IMR-90 (cell line): ENCODE measurements around the gene ANK3. TPM values are rescaled to one million over a fixed set of nuclear protein-coding genes. Genes with fewer than 3 reads are reported as not detected.

Source experiments
- ATAC-seq: fragments of 200-7000 bp; cut with Tn5 transposase; 2 replicates; pipeline ENCODE4 v1.9.1; 2020; ENCODE audit warnings: low read depth, mild to moderate bottlenecking, moderate library complexity
- BruUV-seq: library from RNA; stranded (reverse); fragments of 400-500 nt; replicated peaks from 2 replicates; lab custom pipeline; 2021; lab: Mats Ljungman, UMichigan
- CTCF ChIA-PET: fragments of 300-600 bp; formaldehyde crosslinking; extraction: SDS; loops from one replicate; lab custom pipeline; 2021; ENCODE audit warnings: antibody characterized with exemption; lab: Yijun Ruan, JAX
- POLR2A ChIA-PET: fragments of 300-600 bp; sonication (Branson Sonifier 250); formaldehyde crosslinking; loops from one replicate; lab custom pipeline; 2022; ENCODE audit warnings: antibody characterized with exemption; ENCODE audit not compliant: unreplicated experiment; lab: Charles Lee
- DNase-seq: peaks from one replicate; pipeline ENCODE4 v3.0.0; 2013
- H2AFZ ChIP-seq: replicated peaks from 2 replicates; pipeline ENCODE3; 2013; ENCODE audit warnings: low read length, mild to moderate bottlenecking; ENCODE audit not compliant: poor library complexity
- H2AK5ac ChIP-seq: 2 replicates; pipeline ENCODE4 v1.6.1; 2013; ENCODE audit warnings: low read depth, low read length, inconsistent platforms
- H2AK9ac ChIP-seq: replicated peaks from 2 replicates; pipeline ENCODE3; 2013; ENCODE audit warnings: mild to moderate bottlenecking, low read depth, low read length, moderate library complexity; ENCODE audit not compliant: poor library complexity
- H2BK120ac ChIP-seq: 2 replicates; pipeline ENCODE4 v1.6.1; 2013; ENCODE audit warnings: low read depth, low read length, inconsistent platforms
- H2BK15ac ChIP-seq: 3 replicates; pipeline ENCODE4 v1.6.1; 2013; ENCODE audit warnings: low read depth, low read length, inconsistent platforms
- H2BK20ac ChIP-seq: 2 replicates; pipeline ENCODE4 v1.6.1; 2013; ENCODE audit warnings: low read depth, mild to moderate bottlenecking, inconsistent platforms, low read length, moderate library complexity
- H2BK5ac ChIP-seq: 2 replicates; pipeline ENCODE4 v1.6.1; 2013; ENCODE audit warnings: mild to moderate bottlenecking, low read depth, low read length, inconsistent platforms; ENCODE audit not compliant: poor library complexity, severe bottlenecking
- H3K14ac ChIP-seq: replicated peaks from 2 replicates; pipeline ENCODE4 v1.6.1; 2013; ENCODE audit warnings: low read depth, low read length, inconsistent platforms
- H3K18ac ChIP-seq: 2 replicates; pipeline ENCODE4 v1.6.1; 2013; ENCODE audit warnings: low read depth, low read length, control low read depth
- H3K23ac ChIP-seq: 2 replicates; pipeline ENCODE4 v1.6.1; 2013; ENCODE audit warnings: low read depth, low read length, inconsistent platforms
- H3K27ac ChIP-seq: 2 replicates; pipeline ENCODE4 v1.5.1; 2013; ENCODE audit warnings: mild to moderate bottlenecking, control low read depth, low read length; ENCODE audit not compliant: insufficient read depth
- H3K27me3 ChIP-seq: 2 replicates; pipeline ENCODE4 v1.6.1; 2013; ENCODE audit warnings: low read length; ENCODE audit not compliant: control insufficient read depth, insufficient read depth
- H3K36me3 ChIP-seq: 2 replicates; pipeline ENCODE4 v1.6.1; 2013; ENCODE audit warnings: low read length, mixed read lengths; ENCODE audit not compliant: control insufficient read depth, insufficient read depth
- H3K4ac ChIP-seq: 2 replicates; pipeline ENCODE4 v1.6.1; 2013; ENCODE audit warnings: low read depth, low read length, inconsistent platforms
- H3K4me1 ChIP-seq: 2 replicates; pipeline ENCODE4 v1.6.1; 2013; ENCODE audit warnings: low read length, mixed read lengths; ENCODE audit not compliant: control insufficient read depth, insufficient read depth
- H3K4me2 ChIP-seq: 2 replicates; pipeline ENCODE4 v1.6.1; 2013; ENCODE audit warnings: low read depth, mild to moderate bottlenecking, control low read depth, low read length, moderate library complexity
- H3K4me3 ChIP-seq: 2 replicates; pipeline ENCODE4 v1.5.1; 2013; ENCODE audit warnings: low read depth, mild to moderate bottlenecking, control low read depth, low read length, moderate library complexity; ENCODE audit not compliant: insufficient read depth
- H3K56ac ChIP-seq: 2 replicates; pipeline ENCODE4 v1.6.1; 2013; ENCODE audit warnings: low read length, inconsistent platforms; ENCODE audit not compliant: insufficient read depth; ENCODE audit errors: extremely low read depth
- H3K79me1 ChIP-seq, 2 experiments: 2 replicates each; pipeline ENCODE4 v1.6.1; 2013; ENCODE audit warnings: low read length in 2 of 2, inconsistent platforms in 1 of 2, low read depth in 1 of 2
- H3K9ac ChIP-seq: 2 replicates; pipeline ENCODE4 v1.6.1; 2013; ENCODE audit warnings: low read depth, low read length, control low read depth
- H3K9me1 ChIP-seq: 2 replicates; pipeline ENCODE4 v1.6.1; 2013; ENCODE audit warnings: low read length, inconsistent platforms; ENCODE audit not compliant: insufficient read depth
- H3K9me3 ChIP-seq: 2 replicates; pipeline ENCODE4 v1.6.1; 2013; ENCODE audit warnings: low read length; ENCODE audit not compliant: control insufficient read depth, insufficient read depth
- H4K20me1 ChIP-seq: 2 replicates; pipeline ENCODE4 v1.6.1; 2013; ENCODE audit warnings: low read length, inconsistent platforms; ENCODE audit not compliant: insufficient read depth
- H4K5ac ChIP-seq: 2 replicates; pipeline ENCODE4 v1.6.1; 2013; ENCODE audit warnings: mild to moderate bottlenecking, low read depth, low read length, control low read depth
- H4K8ac ChIP-seq, 2 experiments: 2 replicates each; pipeline ENCODE4 v1.6.1; 2013; ENCODE audit warnings: low read depth in 2 of 2, low read length in 2 of 2, control low read depth in 1 of 2, inconsistent platforms in 1 of 2
- H4K91ac ChIP-seq: 2 replicates; pipeline ENCODE4 v1.6.1; 2013; ENCODE audit warnings: low read depth, low read length, inconsistent platforms; ENCODE audit not compliant: insufficient read depth
- BHLHE40 ChIP-seq: fragments of 150-350 bp; IDR thresholded peaks from 2 replicates; pipeline ENCODE4 v1.6.1; 2016; ENCODE audit warnings: mild to moderate bottlenecking, low read depth, low read length
- CEBPB ChIP-seq: IDR thresholded peaks from 2 replicates; pipeline ENCODE4 v1.6.1; 2012; ENCODE audit warnings: low read depth, low read length, improper control_type of control experiment
- CHD1 ChIP-seq: IDR thresholded peaks from 2 replicates; pipeline ENCODE4 v1.6.1; 2012; ENCODE audit warnings: low read depth, low read length, improper control_type of control experiment
- FOS ChIP-seq: fragments of 150-350 bp; IDR thresholded peaks from 2 replicates; pipeline ENCODE4 v1.6.1; 2016; ENCODE audit warnings: low read depth, low read length
- MAFK ChIP-seq: IDR thresholded peaks from 2 replicates; pipeline ENCODE4 v1.6.1; 2012; ENCODE audit warnings: low read depth, low read length, improper control_type of control experiment
- MAZ ChIP-seq: IDR thresholded peaks from 2 replicates; pipeline ENCODE4 v1.6.1; 2012; ENCODE audit warnings: low read depth, mild to moderate bottlenecking, low read length, improper control_type of control experiment, moderate library complexity, borderline replicate concordance
- MXI1 ChIP-seq: IDR thresholded peaks from 2 replicates; pipeline ENCODE4 v1.6.1; 2012; ENCODE audit warnings: low read depth, mild to moderate bottlenecking, low read length, moderate library complexity, borderline replicate concordance
- NFE2L2 ChIP-seq: fragments of 150-350 bp; IDR thresholded peaks from 2 replicates; pipeline ENCODE4 v1.6.1; 2016; ENCODE audit warnings: low read depth, mild to moderate bottlenecking, low read length
- RAD21 ChIP-seq: IDR thresholded peaks from 2 replicates; pipeline ENCODE4 v1.6.1; 2012; ENCODE audit warnings: low read length, improper control_type of control experiment
- RFX5 ChIP-seq: IDR thresholded peaks from 2 replicates; pipeline ENCODE4 v1.8.0; 2012; ENCODE audit warnings: low read depth, mild to moderate bottlenecking, low read length, moderate library complexity
- SMC3 ChIP-seq: fragments of 150-350 bp; IDR thresholded peaks from 2 replicates; pipeline ENCODE4 v1.6.1; 2016; ENCODE audit warnings: low read depth, mild to moderate bottlenecking, antibody characterized with exemption, low read length, moderate library complexity
- WGBS, 2 experiments: methylation state at CpG; one replicate each; pipeline versions ENCODE4 v1.1.5 to v1.1.7; 2013; ENCODE audit warnings: missing lambda C conversion rate in 2 of 2; ENCODE audit not compliant: insufficient read length in 1 of 2; ENCODE audit errors: extremely low coverage in 2 of 2; 5-methylcytosine and 5-hydroxymethylcytosine counted together
- dilution Hi-C: fragments of 300-500 bp; cut with HindIII; formaldehyde crosslinking; loops from one replicate; pipeline ENCODE4 v1.14.3; 2018; ENCODE audit warnings: low sequenced_read_pairs; ENCODE audit not compliant: unreplicated experiment
- in situ Hi-C: fragments of 300-500 bp; cut with MboI; formaldehyde crosslinking; loops from 3 replicates; pipeline ENCODE4 v1.14.3; 2019; ENCODE audit warnings: low sequenced_read_pairs, inconsistent platforms, mixed read lengths
- intact Hi-C: fragments of 100-400 bp; cut with micrococcal nuclease; formaldehyde crosslinking; loops from 2 replicates; pipeline ENCODE4 v1.10.0; 2022
- polyA plus RNA-seq, 3 experiments: library from polyadenylated mRNA; depleted of rRNA; stranded (reverse); fragments of >200 nt; gene quantifications; 2 replicates each; pipeline ENCODE4 v1.2.3, GENCODE V29; 2012; ENCODE audit warnings: low replicate concordance in 1 of 3
- total RNA-seq: library from RNA; depleted of rRNA; stranded (reverse); fragments of >200 nt; gene quantifications from 2 replicates; pipeline ENCODE4 v1.2.3, GENCODE V29; 2012
- TF ChIP-seq, protein P1 (sequence below): fragments of 150-350 bp; IDR thresholded peaks from 2 replicates; pipeline ENCODE4 v1.6.1; 2017; ENCODE audit warnings: mild to moderate bottlenecking, antibody characterized with exemption, low read length, low read depth
- TF ChIP-seq, protein P2 (sequence below): conservative IDR thresholded peaks from 2 replicates; pipeline ENCODE4 v1.5.1; 2012; ENCODE audit warnings: mild to moderate bottlenecking, low read depth, low read length, improper control_type of control experiment
- TF ChIP-seq, protein P3 (sequence below): fragments of 150-350 bp; IDR thresholded peaks from 2 replicates; pipeline ENCODE4 v1.6.1; 2016; ENCODE audit warnings: low read depth, mild to moderate bottlenecking, low read length, moderate library complexity, borderline replicate concordance

The ANK3 gene
- total and polyA plus RNA-seq, 2 of the 4 experiments (the other 2 are of a cell fraction) = 0.63 to 1.8 TPM

DNA sequence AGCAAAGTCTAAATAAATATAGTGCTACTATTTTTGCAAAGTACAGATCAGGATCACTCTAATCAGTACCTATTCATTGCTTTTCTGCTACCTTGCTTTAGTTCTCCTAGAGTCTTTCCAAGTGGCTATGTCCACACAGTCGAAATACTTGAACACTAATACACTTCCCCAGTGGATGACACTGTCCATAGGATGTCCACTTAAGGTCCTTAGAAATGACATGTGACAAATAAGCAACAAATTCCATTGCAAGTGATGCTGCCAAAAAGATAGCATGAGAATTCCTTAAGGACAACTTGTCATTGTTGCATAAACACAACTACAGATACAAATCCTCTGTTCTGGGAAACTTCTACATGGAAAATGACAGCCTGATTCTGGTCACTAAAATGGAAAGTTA lies 93.6 kb downstream of the ANK3 start:
- no peak overlapping the region for H3K9ac ChIP-seq
- H4K5ac ChIP-seq = no peak overlapping the region
- H4K91ac ChIP-seq = no peak overlapping the region
- no peak overlapping the region for H4K8ac ChIP-seq
- TF ChIP-seq RFX5 (no peak), CEBPB (no peak), MAFK (no peak), NFE2L2 (no peak), MXI1 (no peak), FOS (no peak), RAD21 (no peak), SMC3 (no peak), BHLHE40 (no peak), MAZ (no peak), CHD1 (no peak)
- TF ChIP-seq, protein P1, sequence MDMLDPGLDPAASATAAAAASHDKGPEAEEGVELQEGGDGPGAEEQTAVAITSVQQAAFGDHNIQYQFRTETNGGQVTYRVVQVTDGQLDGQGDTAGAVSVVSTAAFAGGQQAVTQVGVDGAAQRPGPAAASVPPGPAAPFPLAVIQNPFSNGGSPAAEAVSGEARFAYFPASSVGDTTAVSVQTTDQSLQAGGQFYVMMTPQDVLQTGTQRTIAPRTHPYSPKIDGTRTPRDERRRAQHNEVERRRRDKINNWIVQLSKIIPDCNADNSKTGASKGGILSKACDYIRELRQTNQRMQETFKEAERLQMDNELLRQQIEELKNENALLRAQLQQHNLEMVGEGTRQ = no peak
- TF ChIP-seq, protein P2, sequence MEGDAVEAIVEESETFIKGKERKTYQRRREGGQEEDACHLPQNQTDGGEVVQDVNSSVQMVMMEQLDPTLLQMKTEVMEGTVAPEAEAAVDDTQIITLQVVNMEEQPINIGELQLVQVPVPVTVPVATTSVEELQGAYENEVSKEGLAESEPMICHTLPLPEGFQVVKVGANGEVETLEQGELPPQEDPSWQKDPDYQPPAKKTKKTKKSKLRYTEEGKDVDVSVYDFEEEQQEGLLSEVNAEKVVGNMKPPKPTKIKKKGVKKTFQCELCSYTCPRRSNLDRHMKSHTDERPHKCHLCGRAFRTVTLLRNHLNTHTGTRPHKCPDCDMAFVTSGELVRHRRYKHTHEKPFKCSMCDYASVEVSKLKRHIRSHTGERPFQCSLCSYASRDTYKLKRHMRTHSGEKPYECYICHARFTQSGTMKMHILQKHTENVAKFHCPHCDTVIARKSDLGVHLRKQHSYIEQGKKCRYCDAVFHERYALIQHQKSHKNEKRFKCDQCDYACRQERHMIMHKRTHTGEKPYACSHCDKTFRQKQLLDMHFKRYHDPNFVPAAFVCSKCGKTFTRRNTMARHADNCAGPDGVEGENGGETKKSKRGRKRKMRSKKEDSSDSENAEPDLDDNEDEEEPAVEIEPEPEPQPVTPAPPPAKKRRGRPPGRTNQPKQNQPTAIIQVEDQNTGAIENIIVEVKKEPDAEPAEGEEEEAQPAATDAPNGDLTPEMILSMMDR = no peak
- TF ChIP-seq, protein P3, sequence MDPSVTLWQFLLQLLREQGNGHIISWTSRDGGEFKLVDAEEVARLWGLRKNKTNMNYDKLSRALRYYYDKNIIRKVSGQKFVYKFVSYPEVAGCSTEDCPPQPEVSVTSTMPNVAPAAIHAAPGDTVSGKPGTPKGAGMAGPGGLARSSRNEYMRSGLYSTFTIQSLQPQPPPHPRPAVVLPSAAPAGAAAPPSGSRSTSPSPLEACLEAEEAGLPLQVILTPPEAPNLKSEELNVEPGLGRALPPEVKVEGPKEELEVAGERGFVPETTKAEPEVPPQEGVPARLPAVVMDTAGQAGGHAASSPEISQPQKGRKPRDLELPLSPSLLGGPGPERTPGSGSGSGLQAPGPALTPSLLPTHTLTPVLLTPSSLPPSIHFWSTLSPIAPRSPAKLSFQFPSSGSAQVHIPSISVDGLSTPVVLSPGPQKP = no peak
- WGBS, 2 experiments = no CpG with 5 or more reads among the region's 1 CpG
- H3K56ac ChIP-seq = no peak overlapping the region
- H3K9me1 ChIP-seq = no peaks in the 10 kb centered on the region
- no peak overlapping the region for H2BK120ac ChIP-seq
- H3K14ac ChIP-seq = no peak overlapping the region
- H2AK5ac ChIP-seq = no peak overlapping the region
- no peak overlapping the region for H2AFZ ChIP-seq
- H3K27me3 ChIP-seq = no peaks in the 10 kb centered on the region
- H3K4ac ChIP-seq = no peak overlapping the region
- BruUV-seq = no TSS peak
- H3K4me3 ChIP-seq = no peak overlapping the region
- no peak overlapping the region for H2BK5ac ChIP-seq
- H3K79me1 ChIP-seq = no peaks in the 10 kb centered on the region
- H3K36me3 ChIP-seq = no peaks in the 10 kb centered on the region
- no peak overlapping the region for H3K23ac ChIP-seq
- no peak overlapping the region for H2BK20ac ChIP-seq
- intact Hi-C loops (no loop called here), in situ Hi-C loops (no loop called here), dilution Hi-C loops (no loop called here)
- no peak overlapping the region for H2BK15ac ChIP-seq
- no peak overlapping the region for H3K18ac ChIP-seq
- CTCF ChIA-PET = no interaction called here
- ATAC-seq = no peak
- H2AK9ac ChIP-seq = no peak overlapping the region
- H4K20me1 ChIP-seq = no peaks in the 10 kb centered on the region
- no peaks in the 10 kb centered on the region for H3K9me3 ChIP-seq
- H3K27ac ChIP-seq = no peak overlapping the region
- POLR2A ChIA-PET = no interaction called here
- H3K4me2 ChIP-seq = no peak overlapping the region
- no peak for DNase-seq
- 0 out of 2 replicates have a peak, but pooled peaks cover 2% of the 10 kb centered on the region for H3K4me1 ChIP-seq
